ENCODE measurements around the gene UMPS. TPM values are rescaled to one million over a fixed set of nuclear protein-coding genes. Genes with fewer than 3 reads are reported as not detected.
A peak's percentile ranks its signal among the peaks of the same experiment; 100 is the strongest.

The UMPS gene
- 17.4 and 30.2 TPM in 2 replicates for total RNA-seq (2014; rRNA removed; shearing (Covaris generic); ENCODE audit: low replicate concordance)

GRCh38 chr3:124730129-124730940 lies at the start of gene UMPS:
TSS of gene UMPS (plus strand) at chr3:124730452. CDS start at chr3:124730472, 20 bp downstream.
- peaks cover 20% of the 10 kb centered on the region; the same call in 1 of the 2 replicates for H3K36me3 ChIP-seq (ENCODE audit: insufficient read depth, low read length)
- peaks cover 27% of the 10 kb centered on the region for H3K4me1 ChIP-seq (ENCODE audit: low read length)

GRCh38 chr3:124680521-124680920 lies 49.7 kb upstream of the UMPS start:
- no peak overlapping the region for H3K4me3 ChIP-seq (ENCODE audit: low read length)
- no peak overlapping the region for H3K4me2 ChIP-seq (ENCODE audit: low read depth, low read length, poor library complexity, severe bottlenecking)
- no peaks in the 10 kb centered on the region for H3K79me2 ChIP-seq (ENCODE audit: low read length)
- H3K9me3 ChIP-seq (ENCODE audit: low read length): no peaks in the 10 kb centered on the region
- no peak overlapping the region for H3K27ac ChIP-seq (ENCODE audit: low read length)
- H3K4me1 ChIP-seq (ENCODE audit: low read length): no peaks in the 10 kb centered on the region
- no peak for DNase-seq
- no peak overlapping the region for H3K9ac ChIP-seq (ENCODE audit: low read length)
- no peak overlapping the region for H2AFZ ChIP-seq (ENCODE audit: low read length)
- no peaks in the 10 kb centered on the region for H3K9me2 ChIP-seq (replicated peaks; ENCODE audit: insufficient read depth, low read length)
- H3K36me3 ChIP-seq (ENCODE audit: insufficient read depth, low read length): no peaks in the 10 kb centered on the region
- H3K27me3 ChIP-seq (ENCODE audit: low read length): no peaks in the 10 kb centered on the region
- H4K20me1 ChIP-seq (ENCODE audit: insufficient read depth, low read depth, low read length): no peaks in the 10 kb centered on the region

More at GRCh38 chr3:124730129-124730940, at the start of gene UMPS:
- H2AFZ ChIP-seq (ENCODE audit: low read length): peak within 1 kb of the TSS; percentile 92
- no peaks in the 10 kb centered on the region for H3K9me3 ChIP-seq (ENCODE audit: low read length)
- H3K4me2 ChIP-seq (ENCODE audit: low read depth, low read length, poor library complexity, severe bottlenecking): peak within 1 kb of the TSS; percentile 95
- no peaks in the 10 kb centered on the region for H3K27me3 ChIP-seq (ENCODE audit: low read length)
- no peak within 1 kb of the TSS for H3K27ac ChIP-seq (ENCODE audit: low read length)
- no peaks in the 10 kb centered on the region for H3K9me2 ChIP-seq (replicated peaks; ENCODE audit: insufficient read depth, low read length)
- peak; percentile 95 for DNase-seq
- H4K20me1 ChIP-seq (ENCODE audit: insufficient read depth, low read depth, low read length): peaks cover 7% of the 10 kb centered on the region; the same call in 1 of the 2 replicates
- peak within 1 kb of the TSS; percentile 95 for H3K9ac ChIP-seq (ENCODE audit: low read length)
- peaks cover 49% of the 10 kb centered on the region for H3K79me2 ChIP-seq (ENCODE audit: low read length)
- H3K4me3 ChIP-seq (ENCODE audit: low read length): peak within 1 kb of the TSS; percentile 95

- H3K4me3 ChIP-seq (ENCODE audit: low read length): no peak overlapping the region
- H3K27ac ChIP-seq (ENCODE audit: low read length): no peak overlapping the region
- no peaks in the 10 kb centered on the region for H3K27me3 ChIP-seq (ENCODE audit: low read length)
Observed at GRCh38 chr3:124682263-124682662, 48.0 kb upstream of the UMPS start.

GRCh38 chr3:124684459-124684858 lies 45.8 kb upstream of the UMPS start:
- H3K4me1 ChIP-seq (ENCODE audit: low read length): no peaks in the 10 kb centered on the region
- H3K79me2 ChIP-seq (ENCODE audit: low read length): no peaks in the 10 kb centered on the region
- H4K20me1 ChIP-seq (ENCODE audit: insufficient read depth, low read depth, low read length): no peaks in the 10 kb centered on the region
- no peaks in the 10 kb centered on the region for H3K27me3 ChIP-seq (ENCODE audit: low read length)
- H3K4me3 ChIP-seq (ENCODE audit: low read length): no peak overlapping the region
- H3K9me2 ChIP-seq (replicated peaks; ENCODE audit: insufficient read depth, low read length): no peaks in the 10 kb centered on the region
- H3K9ac ChIP-seq (ENCODE audit: low read length): no peak overlapping the region
- H3K36me3 ChIP-seq (ENCODE audit: insufficient read depth, low read length): no peaks in the 10 kb centered on the region
- no peak overlapping the region for H2AFZ ChIP-seq (ENCODE audit: low read length)
- DNase-seq: no peak
- no peak overlapping the region for H3K4me2 ChIP-seq (ENCODE audit: low read depth, low read length, poor library complexity, severe bottlenecking)
- H3K9me3 ChIP-seq (ENCODE audit: low read length): no peaks in the 10 kb centered on the region
- H3K27ac ChIP-seq (ENCODE audit: low read length): no peak overlapping the region

More at GRCh38 chr3:124682263-124682662, 48.0 kb upstream of the UMPS start:
- Histone ChIP-seq H3K79me2 (ENCODE audit: low read length) (no peaks in the 10 kb centered on the region), H3K9ac (ENCODE audit: low read length) (no peak overlapping the region), H4K20me1 (ENCODE audit: insufficient read depth, low read depth, low read length) (no peaks in the 10 kb centered on the region), H3K4me2 (ENCODE audit: low read depth, low read length, poor library complexity, severe bottlenecking) (no peak overlapping the region), H3K9me3 (ENCODE audit: low read length) (no peaks in the 10 kb centered on the region), H3K36me3 (ENCODE audit: insufficient read depth, low read length) (no peaks in the 10 kb centered on the region), H3K9me2 (replicated peaks; ENCODE audit: insufficient read depth, low read length) (no peaks in the 10 kb centered on the region), H2AFZ (ENCODE audit: low read length) (no peak overlapping the region), H3K4me1 (ENCODE audit: low read length) (no peaks in the 10 kb centered on the region)
- DNase-seq: no peak

GRCh38 chr3:124685067-124685466 lies 45.2 kb upstream of the UMPS start:
- Histone ChIP-seq H3K4me1 (ENCODE audit: low read length) (no peaks in the 10 kb centered on the region), H3K9me3 (ENCODE audit: low read length) (no peaks in the 10 kb centered on the region), H3K4me3 (ENCODE audit: low read length) (no peak overlapping the region), H3K27ac (ENCODE audit: low read length) (no peak overlapping the region), H4K20me1 (ENCODE audit: insufficient read depth, low read depth, low read length) (no peaks in the 10 kb centered on the region), H3K36me3 (ENCODE audit: insufficient read depth, low read length) (no peaks in the 10 kb centered on the region), H3K9ac (ENCODE audit: low read length) (no peak overlapping the region), H3K9me2 (replicated peaks; ENCODE audit: insufficient read depth, low read length) (no peaks in the 10 kb centered on the region), H2AFZ (ENCODE audit: low read length) (no peak overlapping the region), H3K27me3 (ENCODE audit: low read length) (no peaks in the 10 kb centered on the region), H3K79me2 (ENCODE audit: low read length) (no peaks in the 10 kb centered on the region), H3K4me2 (ENCODE audit: low read depth, low read length, poor library complexity, severe bottlenecking) (no peak overlapping the region)
- no peak for DNase-seq

GRCh38 chr3:124685481-124685880 lies 44.8 kb upstream of the UMPS start:
- Histone ChIP-seq H3K27me3 (ENCODE audit: low read length) (no peaks in the 10 kb centered on the region), H4K20me1 (ENCODE audit: insufficient read depth, low read depth, low read length) (no peaks in the 10 kb centered on the region), H3K36me3 (ENCODE audit: insufficient read depth, low read length) (no peaks in the 10 kb centered on the region), H3K9ac (ENCODE audit: low read length) (no peak overlapping the region), H3K4me2 (ENCODE audit: low read depth, low read length, poor library complexity, severe bottlenecking) (no peak overlapping the region), H3K27ac (ENCODE audit: low read length) (no peak overlapping the region), H3K9me3 (ENCODE audit: low read length) (no peaks in the 10 kb centered on the region), H3K79me2 (ENCODE audit: low read length) (no peaks in the 10 kb centered on the region), H2AFZ (ENCODE audit: low read length) (no peak overlapping the region), H3K4me3 (ENCODE audit: low read length) (no peak overlapping the region), H3K4me1 (ENCODE audit: low read length) (no peaks in the 10 kb centered on the region), H3K9me2 (replicated peaks; ENCODE audit: insufficient read depth, low read length) (no peaks in the 10 kb centered on the region)
- no peak for DNase-seq

- Histone ChIP-seq H3K9me2 (replicated peaks; ENCODE audit: insufficient read depth, low read length) (no peaks in the 10 kb centered on the region), H4K20me1 (ENCODE audit: insufficient read depth, low read depth, low read length) (no peaks in the 10 kb centered on the region), H3K4me2 (ENCODE audit: low read depth, low read length, poor library complexity, severe bottlenecking) (no peak overlapping the region), H3K9me3 (ENCODE audit: low read length) (no peaks in the 10 kb centered on the region), H3K9ac (ENCODE audit: low read length) (no peak overlapping the region), H3K27ac (ENCODE audit: low read length) (no peak overlapping the region), H3K4me3 (ENCODE audit: low read length) (no peak overlapping the region), H3K79me2 (ENCODE audit: low read length) (no peaks in the 10 kb centered on the region), H3K4me1 (ENCODE audit: low read length) (no peaks in the 10 kb centered on the region), H2AFZ (ENCODE audit: low read length) (no peak overlapping the region), H3K27me3 (ENCODE audit: low read length) (no peaks in the 10 kb centered on the region), H3K36me3 (ENCODE audit: insufficient read depth, low read length) (no peaks in the 10 kb centered on the region)
- no peak for DNase-seq
Observed at GRCh38 chr3:124686028-124686670, 44.1 kb upstream of the UMPS start.

Measured in Karpas-422 (cell line).